SU-DHL-6 (cell line): ENCODE data around the gene FH.

Experiments
- H2AFZ ChIP-seq: fragments of 200-600 bp; sonication (generic); 2 replicates; pipeline ENCODE4 v1.6.1; 2014; ENCODE audit warnings: low read depth, mild to moderate bottlenecking, moderate library complexity, mixed read lengths, antibody characterized with exemption, low read length; ENCODE audit not compliant: severe bottlenecking
- H3F3A ChIP-seq: fragments of 200-600 bp; shearing (Covaris generic); 2 replicates; pipeline ENCODE4 v1.6.0; 2016; ENCODE audit warnings: antibody characterized with exemption, mild to moderate bottlenecking; ENCODE audit not compliant: insufficient read depth
- H3K27ac ChIP-seq: fragments of 200-600 bp; sonication (generic); 2 replicates; pipeline ENCODE4 v1.5.1; 2016; ENCODE audit warnings: low read depth, mild to moderate bottlenecking, low read length, moderate library complexity, mixed read lengths
- H3K27me3 ChIP-seq: fragments of 200-600 bp; sonication (generic), shearing (Covaris generic); 2 replicates; pipeline ENCODE4 v1.6.0; 2014; ENCODE audit warnings: mild to moderate bottlenecking, low read length
- H3K36me3 ChIP-seq: fragments of 200-600 bp; sonication (generic); 2 replicates; pipeline ENCODE4 v1.6.1; 2014; ENCODE audit warnings: mild to moderate bottlenecking, low read length, mixed read lengths
- H3K4me2 ChIP-seq: fragments of 300-600, 200-600 bp; shearing (Covaris generic), sonication (generic); 2 replicates; pipeline ENCODE4 v1.6.0; 2014; ENCODE audit warnings: low read length, low read depth, mild to moderate bottlenecking; ENCODE audit not compliant: poor library complexity, severe bottlenecking
- H3K4me3 ChIP-seq: fragments of 200-600 bp; sonication (generic); 2 replicates; pipeline ENCODE4 v1.5.1; 2014; ENCODE audit warnings: antibody characterized with exemption, low read length, mild to moderate bottlenecking, mixed read lengths; ENCODE audit not compliant: insufficient read depth, poor library complexity, severe bottlenecking
- H3K79me2 ChIP-seq: fragments of 200-600 bp; sonication (generic); 2 replicates; pipeline ENCODE4 v1.6.1; 2014; ENCODE audit warnings: mild to moderate bottlenecking, low read length, moderate library complexity; ENCODE audit not compliant: insufficient read depth
- H3K9ac ChIP-seq: fragments of 200-600 bp; sonication (generic); 2 replicates; pipeline ENCODE4 v1.7.0; 2014; ENCODE audit warnings: mild to moderate bottlenecking, low read length
- H3K9me2 ChIP-seq: fragments of 200-600 bp; sonication (generic); replicated peaks from 2 replicates; pipeline ENCODE4 v1.6.1; 2014; ENCODE audit warnings: low read length; ENCODE audit not compliant: insufficient read depth
- H3K9me3 ChIP-seq: fragments of 200-600 bp; sonication (generic); 2 replicates; pipeline ENCODE4 v1.6.1; 2014; ENCODE audit warnings: low read length, mixed read lengths; ENCODE audit not compliant: insufficient read depth
- H4K20me1 ChIP-seq: fragments of 200-600 bp; sonication (generic); 2 replicates; pipeline ENCODE4 v1.6.1; 2014; ENCODE audit warnings: low read depth, mild to moderate bottlenecking, antibody characterized with exemption, low read length, moderate library complexity, mixed read lengths
- CTCF ChIP-seq: fragments of 200-600 bp; sonication (generic); IDR thresholded peaks from one replicate; pipeline ENCODE4 v1.5.1; 2017; ENCODE audit warnings: antibody characterized with exemption, mild to moderate bottlenecking, low read length, moderate library complexity; ENCODE audit not compliant: insufficient read depth, poor library complexity, severe bottlenecking
- EZH2phosphoT487 ChIP-seq: fragments of 200-600 bp; sonication (generic), shearing (Covaris generic); conservative IDR thresholded peaks from 2 replicates; pipeline ENCODE4 v1.6.1; 2018; ENCODE audit warnings: mild to moderate bottlenecking, antibody characterized with exemption, low read length, moderate library complexity, mixed read lengths

Gene FH

GRCh38 chr1:241536304-241536703 is 16.7 kb upstream of the FH start:
- Histone ChIP-seq H3K36me3 (peaks cover 8% of the 10 kb centered on the region; the same call in 1 of the 2 replicates), H3K9ac (no peak overlapping the region), H3K27ac (no peak overlapping the region), H3K9me2 (no peaks in the 10 kb centered on the region), H3K9me3 (no peaks in the 10 kb centered on the region), H3K4me3 (no peak overlapping the region), H4K20me1 (no peaks in the 10 kb centered on the region), H2AFZ (no peak overlapping the region), H3F3A (peaks cover 30% of the 10 kb centered on the region), H3K4me2 (no peak overlapping the region), H3K79me2 (peaks cover 10% of the 10 kb centered on the region; the same call in 1 of the 2 replicates), H3K27me3 (no peaks in the 10 kb centered on the region)
- TF ChIP-seq CTCF, result no peak
- TF ChIP-seq EZH2phosphoT487, result no peak

DNA sequence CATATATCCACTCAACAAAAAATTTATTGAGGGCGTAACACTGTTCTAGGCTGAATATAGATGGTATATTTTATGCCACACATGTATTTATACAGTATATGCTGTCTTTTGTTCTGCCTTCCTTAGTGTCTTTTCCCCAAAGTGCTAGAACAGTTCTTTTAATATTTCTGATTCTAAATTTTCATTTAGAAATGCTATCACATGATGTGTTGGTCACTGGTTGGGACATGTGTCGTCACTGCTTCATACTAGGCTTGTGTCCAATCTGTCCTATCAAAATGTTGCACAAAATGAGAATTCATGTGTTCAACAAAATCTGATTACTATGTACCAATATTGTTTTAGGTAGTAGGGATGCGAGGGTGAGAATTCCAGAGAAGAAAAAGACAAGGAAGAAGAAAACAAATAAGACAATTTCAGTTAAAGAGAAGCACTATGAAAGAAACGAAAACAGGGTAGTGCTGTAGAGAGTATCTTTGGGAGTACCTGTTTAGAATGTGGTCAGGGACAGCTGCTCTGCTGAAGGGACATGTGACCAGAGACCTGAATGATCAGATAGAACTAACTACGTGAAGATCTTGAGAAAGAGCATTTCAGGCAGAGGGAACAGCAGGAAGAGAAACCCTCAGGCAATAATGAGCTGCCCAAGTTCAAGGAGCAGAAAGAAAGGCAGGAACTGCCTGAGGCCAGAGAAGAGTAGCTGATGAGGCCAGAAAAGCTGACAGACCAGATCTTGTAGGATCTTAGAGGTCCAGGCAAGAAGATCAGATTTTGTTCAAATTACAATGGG is 14.0 kb upstream of the FH start:
- Histone ChIP-seq H3K27me3 (no peaks in the 10 kb centered on the region), H3K9me2 (no peaks in the 10 kb centered on the region), H3K9me3 (no peaks in the 10 kb centered on the region), H3F3A (peaks cover 31% of the 10 kb centered on the region), H3K4me3 (peak overlapping the region; percentile 74), H3K79me2 (peaks cover 10% of the 10 kb centered on the region; the same call in 1 of the 2 replicates), H3K4me2 (peak overlapping the region; percentile 100), H3K36me3 (peaks cover 8% of the 10 kb centered on the region; the same call in 1 of the 2 replicates), H4K20me1 (no peaks in the 10 kb centered on the region), H3K9ac (peak overlapping the region; percentile 53), H3K27ac (peak overlapping the region; percentile 98), H2AFZ (peak overlapping the region; percentile 30)
- TF ChIP-seq EZH2phosphoT487 (no peak), CTCF (no peak)

GRCh38 chr1:241532864-241533263 is 13.3 kb upstream of the FH start:
- Histone ChIP-seq H4K20me1 (no peaks in the 10 kb centered on the region), H3K4me2 (peak overlapping the region; percentile 100)

More at GRCh38 chr1:241532864-241533263, 13.3 kb upstream of the FH start:
- Histone ChIP-seq H3K9ac (peak overlapping the region; percentile 53), H3K36me3 (peaks cover 8% of the 10 kb centered on the region; the same call in 1 of the 2 replicates), H3K79me2 (peaks cover 10% of the 10 kb centered on the region; the same call in 1 of the 2 replicates), H3K27me3 (no peaks in the 10 kb centered on the region), H3K9me3 (no peaks in the 10 kb centered on the region), H2AFZ (peak overlapping the region; percentile 30), H3K4me3 (peak overlapping the region; percentile 74), H3K9me2 (no peaks in the 10 kb centered on the region), H3K27ac (peak overlapping the region; percentile 98), H3F3A (peaks cover 31% of the 10 kb centered on the region)
- TF ChIP-seq CTCF, result no peak
